K562 (cell line): ENCODE data around the gene RRP9. TPM values are rescaled to one million over a fixed set of nuclear protein-coding genes. Genes with fewer than 3 reads are reported as not detected.

Experiments used
- ATF1 ChIP-seq, 2 experiments: fragments of 450-650 bp in 1 of 2; IDR thresholded peaks; 2 replicates each; pipeline ENCODE4 v1.6.1; 2016; ENCODE audit warnings: missing compliant biosample characterization in 1 of 2, missing genetic modification characterization in 1 of 2
- CCNT2 ChIP-seq: IDR thresholded peaks from 2 replicates; pipeline ENCODE4 v1.6.1; 2011; ENCODE audit warnings: borderline replicate concordance, low read depth, mild to moderate bottlenecking, moderate library complexity, mixed read lengths, low read length; ENCODE audit not compliant: insufficient read length; ENCODE audit errors: extremely low read depth
- FOXA3 ChIP-seq, 2 experiments: fragments of 450-650 bp in 1 of 2; sonication (generic) in 1 of 2; formaldehyde crosslinking; IDR thresholded peaks in 1 of 2; conservative IDR thresholded peaks in 1 of 2; 2 replicates each; pipeline versions ENCODE4 v1.4.0 to v1.8.0; 2020 to 2022; ENCODE audit warnings: mild to moderate bottlenecking in 2 of 2, missing genetic modification reagents in 1 of 2
- GTF2F1 ChIP-seq: IDR thresholded peaks from 2 replicates; pipeline ENCODE4 v1.6.1; 2011; ENCODE audit warnings: low read depth, low read length, improper control_type of control experiment
- HNRNPH1 ChIP-seq: fragments of 200-400 bp; formaldehyde crosslinking; optimal IDR thresholded peaks from 2 replicates; pipeline ENCODE3; 2017; ENCODE audit warnings: low read depth, mild to moderate bottlenecking, low read length, moderate library complexity
- KLF13 ChIP-seq: fragments of 450-650 bp; IDR thresholded peaks from 2 replicates; pipeline ENCODE4 v1.6.1; 2016; ENCODE audit warnings: missing genetic modification characterization, low read depth, mild to moderate bottlenecking, missing compliant biosample characterization, moderate library complexity, borderline replicate concordance
- MITF ChIP-seq: IDR thresholded peaks from 2 replicates; pipeline ENCODE4 v1.6.1; 2014; ENCODE audit warnings: antibody characterized with exemption
- MNT ChIP-seq, 2 experiments: fragments of 450-650 bp; conservative IDR thresholded peaks; 2 replicates each; pipeline ENCODE4 v1.6.1; 2017; ENCODE audit warnings: mild to moderate bottlenecking in 2 of 2, moderate library complexity in 2 of 2
- NCOR1 ChIP-seq: fragments of 450-650 bp; IDR thresholded peaks from 2 replicates; pipeline ENCODE4 v1.6.1; 2016; ENCODE audit warnings: mild to moderate bottlenecking, moderate library complexity
- PRPF4 ChIP-seq: fragments of 200-400 bp; formaldehyde crosslinking; IDR thresholded peaks from one replicate; pipeline ENCODE4 v1.6.1; 2017; ENCODE audit warnings: low read length, low read depth, mild to moderate bottlenecking; ENCODE audit not compliant: insufficient read depth, poor library complexity, severe bottlenecking
- SIX5 ChIP-seq, 2 experiments: IDR thresholded peaks; 2 replicates each; pipeline ENCODE4 v1.6.1; 2011; ENCODE audit warnings: low read length in 2 of 2, borderline replicate concordance in 1 of 2, low read depth in 1 of 2, mild to moderate bottlenecking in 1 of 2, moderate library complexity in 1 of 2; ENCODE audit not compliant: insufficient read depth in 1 of 2
- ZNF592 ChIP-seq: fragments of 450-650 bp; IDR thresholded peaks from 2 replicates; pipeline ENCODE4 v1.6.1; 2017; ENCODE audit warnings: antibody characterized with exemption, mild to moderate bottlenecking
- polyA plus RNA-seq, 8 experiments: library from polyadenylated mRNA; depleted of rRNA in 4 of 8; stranded (reverse) in 5 of 8; unstranded in 3 of 8; fragments of >200 nt; fragmentation: Nextera tagmentation in 2 of 8; fragmentation: Illumina TruSeq in 1 of 8; extraction: Ambion mirVana in 2 of 8; extraction: Trizol in 1 of 8; gene quantifications; 2 replicates each; pipeline versions ENCODE4 v1.2.1 to v1.2.3, GENCODE V29; 2011 to 2014; ENCODE audit warnings: inconsistent platforms in 1 of 8, missing spikeins in 1 of 8
- total RNA-seq, 7 experiments: library from RNA; depleted of rRNA in 6 of 7; stranded (reverse); fragments of >200 nt in 6 of 7; fragmentation: Illumina TruSeq in 2 of 7; extraction: Trizol in 2 of 7; gene quantifications; 2 replicates each; pipeline versions ENCODE4 v1.2.1 to v1.2.3, GENCODE V29; 2011 to 2021; ENCODE audit warnings: low replicate concordance in 1 of 7
- TF ChIP-seq, protein P1 (sequence below): fragments of 200-800 bp; sonication (Bioruptor generic); IDR thresholded peaks from 2 replicates; pipeline ENCODE4 v1.6.1; 2017; ENCODE audit warnings: missing genetic modification characterization, missing compliant biosample characterization
- TF ChIP-seq, protein P2 (sequence below): IDR thresholded peaks from 2 replicates; pipeline ENCODE4 v1.6.1; 2016; ENCODE audit warnings: missing genetic modification characterization, missing compliant biosample characterization

RRP9 gene
- total and polyA plus RNA-seq, 9 of the 15 experiments (the other 6 are each of a cell fraction or from before 2014, with no cell fraction given) = 5.2 to 67.0 (median 45.9) TPM

- TF ChIP-seq CCNT2 (peak; percentile 77), NCOR1 (peak; percentile 38; the same call in 1 of the 2 replicates), HNRNPH1 (no peak), FOXA3 (CRISPR knock-in tag; conservative IDR thresholded peaks at IDR 0.05 in 1 of 2, IDR thresholded peaks at IDR 0.05 in 1 of 2) (peak in 1 of 2 experiments; percentile 54; a peak in 1 of 4 replicates), GTF2F1 (0 out of 2 replicates have a peak, but pooled peaks have one; percentile 26), PRPF4 (no peak), MNT (conservative IDR thresholded peaks at IDR 0.05) (peak; percentile 96 to 97), KLF13 (tag) (peak; percentile 83; the same call in 1 of the 2 replicates), SIX5 (IDR thresholded peaks at IDR 0.05; ENCODE audit: borderline replicate concordance in 1 of 2, insufficient read depth in 1 of 2, low read depth in 1 of 2, low read length in 2 of 2) (no peak), ATF1 (CRISPR knock-in tag; IDR thresholded peaks at IDR 0.05) (no peak; the same call in 1 of the 2 replicates), ATF1 (tag; IDR thresholded peaks at IDR 0.05) (peak; percentile 70), MITF (0 out of 2 replicates have a peak, but pooled peaks have one; percentile 32), ZNF592 (no peak)
- TF ChIP-seq, protein P1, sequence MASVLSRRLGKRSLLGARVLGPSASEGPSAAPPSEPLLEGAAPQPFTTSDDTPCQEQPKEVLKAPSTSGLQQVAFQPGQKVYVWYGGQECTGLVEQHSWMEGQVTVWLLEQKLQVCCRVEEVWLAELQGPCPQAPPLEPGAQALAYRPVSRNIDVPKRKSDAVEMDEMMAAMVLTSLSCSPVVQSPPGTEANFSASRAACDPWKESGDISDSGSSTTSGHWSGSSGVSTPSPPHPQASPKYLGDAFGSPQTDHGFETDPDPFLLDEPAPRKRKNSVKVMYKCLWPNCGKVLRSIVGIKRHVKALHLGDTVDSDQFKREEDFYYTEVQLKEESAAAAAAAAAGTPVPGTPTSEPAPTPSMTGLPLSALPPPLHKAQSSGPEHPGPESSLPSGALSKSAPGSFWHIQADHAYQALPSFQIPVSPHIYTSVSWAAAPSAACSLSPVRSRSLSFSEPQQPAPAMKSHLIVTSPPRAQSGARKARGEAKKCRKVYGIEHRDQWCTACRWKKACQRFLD (CRISPR knock-in tag) = peak; percentile 53; the same call in 1 of the 2 replicates
- TF ChIP-seq, protein P2, sequence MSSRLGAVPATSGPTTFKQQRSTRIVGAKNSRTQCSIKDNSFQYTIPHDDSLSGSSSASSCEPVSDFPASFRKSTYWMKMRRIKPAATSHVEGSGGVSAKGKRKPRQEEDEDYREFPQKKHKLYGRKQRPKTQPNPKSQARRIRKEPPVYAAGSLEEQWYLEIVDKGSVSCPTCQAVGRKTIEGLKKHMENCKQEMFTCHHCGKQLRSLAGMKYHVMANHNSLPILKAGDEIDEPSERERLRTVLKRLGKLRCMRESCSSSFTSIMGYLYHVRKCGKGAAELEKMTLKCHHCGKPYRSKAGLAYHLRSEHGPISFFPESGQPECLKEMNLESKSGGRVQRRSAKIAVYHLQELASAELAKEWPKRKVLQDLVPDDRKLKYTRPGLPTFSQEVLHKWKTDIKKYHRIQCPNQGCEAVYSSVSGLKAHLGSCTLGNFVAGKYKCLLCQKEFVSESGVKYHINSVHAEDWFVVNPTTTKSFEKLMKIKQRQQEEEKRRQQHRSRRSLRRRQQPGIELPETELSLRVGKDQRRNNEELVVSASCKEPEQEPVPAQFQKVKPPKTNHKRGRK = no peak
These were observed 41.3 kb upstream of the RRP9 start, which contains the start of gene ACY1 (continued) for GRCh38 chr3:51982838-51983577.
